ENCODE measurements around the gene KSR2.
A peak's percentile ranks its signal among the peaks of the same experiment; 100 is the strongest.

The KSR2 gene

GRCh38 chr12:117599849-117600248, 368.9 kb downstream of the KSR2 start:
- DNase-seq: no peak

- DNase-seq: no peak
These were observed 371.8 kb downstream of the KSR2 start for GRCh38 chr12:117596968-117597367.

GRCh38 chr12:117595751-117596150, 373.0 kb downstream of the KSR2 start:
- DNase-seq: no peak

- DNase-seq: no peak
These were observed 374.3 kb downstream of the KSR2 start for GRCh38 chr12:117594481-117594880.

- no peak for DNase-seq
These were observed 374.9 kb downstream of the KSR2 start for GRCh38 chr12:117593815-117594400.

GRCh38 chr12:117592588-117593305, 376.0 kb downstream of the KSR2 start:
- no peak for DNase-seq

- no peak for DNase-seq
These were observed 377.8 kb downstream of the KSR2 start for GRCh38 chr12:117590999-117591398.

GRCh38 chr12:117590386-117590785, 378.4 kb downstream of the KSR2 start:
- no peak for DNase-seq

- no peak for DNase-seq
These were observed 379.8 kb downstream of the KSR2 start for GRCh38 chr12:117589021-117589420.

- peak; percentile 47 for DNase-seq
These were observed 381.0 kb downstream of the KSR2 start for GRCh38 chr12:117587631-117588287.

- no peak for DNase-seq
These were observed 385.0 kb downstream of the KSR2 start for GRCh38 chr12:117583677-117584225.

GRCh38 chr12:117583092-117583491, 385.7 kb downstream of the KSR2 start:
- no peak for DNase-seq

GRCh38 chr12:117582135-117582784, 386.5 kb downstream of the KSR2 start:
- DNase-seq: no peak

- peak; percentile 24 for DNase-seq
These were observed 388.1 kb downstream of the KSR2 start for GRCh38 chr12:117580718-117581062.

- DNase-seq: no peak
These were observed 388.6 kb downstream of the KSR2 start for GRCh38 chr12:117580015-117580717.

- no peak for DNase-seq
These were observed 391.6 kb downstream of the KSR2 start for GRCh38 chr12:117577122-117577657.

GRCh38 chr12:117576053-117576452, 392.7 kb downstream of the KSR2 start:
- no peak for DNase-seq

GRCh38 chr12:117574655-117575054, 394.1 kb downstream of the KSR2 start:
- DNase-seq: no peak

- DNase-seq: no peak
These were observed 396.0 kb downstream of the KSR2 start for GRCh38 chr12:117572755-117573154.

- no peak for DNase-seq
These were observed 397.5 kb downstream of the KSR2 start for GRCh38 chr12:117571321-117571720.

GRCh38 chr12:117570608-117571007, 398.2 kb downstream of the KSR2 start:
- no peak for DNase-seq

- no peak for DNase-seq
These were observed 401.1 kb downstream of the KSR2 start for GRCh38 chr12:117567644-117568216.
